Activated CD4-positive, alpha-beta T cell treated with anti-CD3 and anti-CD28 coated beads, Interleukin-2, amount 10 ng/mL, durations not matched to agents 24 days and 14 days (primary cell): ENCODE data around the gene PCDH9. TPM values are rescaled to one million over a fixed set of nuclear protein-coding genes. Genes with fewer than 3 reads are reported as not detected.

Source experiments
- DNase-seq: peaks from one replicate; pipeline ENCODE4 v3.0.0; 2022
- H3K27ac Mint-ChIP-seq: one replicate; pipeline ENCODE4 v1.8.0; 2022; ENCODE audit warnings: mild to moderate bottlenecking, mixed read lengths
- H3K27me3 Mint-ChIP-seq: one replicate; pipeline ENCODE4 v1.8.0; 2022; ENCODE audit warnings: mixed read lengths
- H3K36me3 Mint-ChIP-seq: one replicate; pipeline ENCODE4 v1.8.0; 2022; ENCODE audit warnings: low read depth, mild to moderate bottlenecking, mixed read lengths
- H3K4me1 Mint-ChIP-seq: one replicate; pipeline ENCODE4 v1.8.0; 2021; ENCODE audit warnings: mixed read lengths
- H3K4me3 Mint-ChIP-seq: one replicate; pipeline ENCODE4 v1.8.0; 2022; ENCODE audit warnings: mild to moderate bottlenecking, moderate library complexity, mixed read lengths
- H3K9me3 Mint-ChIP-seq: one replicate; pipeline ENCODE4 v1.8.0; 2021; ENCODE audit warnings: mixed read lengths
- intact Hi-C: fragments of 100-400 bp; cut with micrococcal nuclease; formaldehyde crosslinking; loops from one replicate; pipeline ENCODE4 v1.15.1; 2023
- total RNA-seq: library from RNA; stranded (reverse); gene quantifications from 2 replicates; pipeline ENCODE4 v1.2.3, GENCODE V29; 2022

PCDH9 gene
- total RNA-seq, 1 donor from 2014 or later: 0.09 TPM

- DNase-seq: no peak
- no peaks in the 10 kb centered on the region for H3K36me3 Mint-ChIP-seq
- H3K27ac Mint-ChIP-seq: no peak overlapping the region
- H3K4me1 Mint-ChIP-seq: no peaks in the 10 kb centered on the region
- no peaks in the 10 kb centered on the region for H3K27me3 Mint-ChIP-seq
- H3K4me3 Mint-ChIP-seq: no peak overlapping the region
- intact Hi-C loops: no loop called here
- no peaks in the 10 kb centered on the region for H3K9me3 Mint-ChIP-seq
Observed at GRCh38 chr13:66353664-66354063, 876.5 kb downstream of the PCDH9 start.

DNA sequence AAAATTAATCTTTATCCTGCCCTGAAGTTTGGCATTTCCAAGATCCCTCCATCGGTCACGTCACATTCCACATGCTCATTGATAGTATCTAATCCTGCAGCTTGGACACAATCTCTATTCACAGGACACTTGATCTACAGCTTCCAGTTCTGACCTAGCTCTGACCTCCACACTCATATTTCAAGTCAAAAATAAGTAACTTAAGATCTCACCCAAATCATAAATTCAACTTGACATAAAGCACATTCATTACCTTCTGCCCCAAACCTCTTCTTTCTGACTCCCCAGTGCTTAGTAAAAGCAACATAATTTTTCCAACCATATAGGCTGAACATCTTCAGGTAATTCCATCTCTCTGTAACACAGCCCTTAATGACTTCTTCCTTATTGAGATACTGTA lies 880.2 kb downstream of the PCDH9 start:
- Mint-ChIP-seq H3K4me3 (no peak overlapping the region), H3K4me1 (no peaks in the 10 kb centered on the region), H3K27ac (no peak overlapping the region), H3K36me3 (no peaks in the 10 kb centered on the region), H3K27me3 (no peaks in the 10 kb centered on the region), H3K9me3 (no peaks in the 10 kb centered on the region)
- no peak for DNase-seq
- intact Hi-C loops: no loop called here

DNA sequence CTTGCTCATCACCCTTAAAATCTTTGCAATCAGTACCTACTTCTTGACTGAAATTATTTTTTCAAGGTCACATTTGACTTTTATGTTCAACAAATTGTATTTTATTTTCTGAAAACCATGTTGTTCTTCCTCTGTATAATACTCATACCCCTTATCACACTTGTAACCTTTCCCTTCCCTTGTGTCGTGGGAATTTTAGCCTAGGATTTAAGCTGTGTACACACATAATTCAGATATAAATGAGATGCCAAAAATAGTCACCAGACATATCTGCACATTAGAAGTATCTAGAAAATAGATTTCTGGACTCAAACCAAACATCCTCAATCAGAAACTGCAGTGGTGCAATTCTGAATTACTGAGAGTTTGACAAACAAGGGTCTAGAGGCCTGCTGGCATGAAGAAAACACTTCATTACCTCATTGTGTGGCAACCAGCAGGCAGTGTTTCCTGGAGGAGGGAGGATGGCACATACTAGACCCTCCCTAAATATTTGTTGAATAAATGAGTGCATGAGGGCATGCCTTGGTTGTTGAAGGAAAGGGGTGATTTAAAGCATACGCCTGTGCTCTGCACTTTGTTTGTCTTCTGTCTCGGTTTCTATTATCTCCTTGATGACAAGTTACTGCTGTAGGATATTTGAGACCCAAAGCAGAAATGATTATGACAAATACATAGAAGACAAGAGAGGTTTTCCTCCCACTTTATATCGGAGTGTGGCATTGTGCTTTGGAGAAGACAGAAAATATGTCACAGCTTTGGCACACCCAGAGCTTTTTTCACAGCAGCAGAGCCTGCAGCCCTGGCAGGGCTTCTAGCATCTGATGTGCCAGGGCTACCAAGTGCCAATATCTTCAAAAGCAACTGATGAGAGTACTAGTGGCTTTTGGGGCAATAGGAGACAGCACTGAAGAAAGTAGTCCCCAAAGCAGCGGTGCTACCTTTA lies 881.1 kb downstream of the PCDH9 start:
- intact Hi-C loops: no loop called here
- H3K27ac Mint-ChIP-seq: no peak overlapping the region
- no peaks in the 10 kb centered on the region for H3K27me3 Mint-ChIP-seq
- H3K4me3 Mint-ChIP-seq: no peak overlapping the region
- no peak for DNase-seq
- H3K36me3 Mint-ChIP-seq: no peaks in the 10 kb centered on the region
- H3K9me3 Mint-ChIP-seq: no peaks in the 10 kb centered on the region
- no peaks in the 10 kb centered on the region for H3K4me1 Mint-ChIP-seq

DNA sequence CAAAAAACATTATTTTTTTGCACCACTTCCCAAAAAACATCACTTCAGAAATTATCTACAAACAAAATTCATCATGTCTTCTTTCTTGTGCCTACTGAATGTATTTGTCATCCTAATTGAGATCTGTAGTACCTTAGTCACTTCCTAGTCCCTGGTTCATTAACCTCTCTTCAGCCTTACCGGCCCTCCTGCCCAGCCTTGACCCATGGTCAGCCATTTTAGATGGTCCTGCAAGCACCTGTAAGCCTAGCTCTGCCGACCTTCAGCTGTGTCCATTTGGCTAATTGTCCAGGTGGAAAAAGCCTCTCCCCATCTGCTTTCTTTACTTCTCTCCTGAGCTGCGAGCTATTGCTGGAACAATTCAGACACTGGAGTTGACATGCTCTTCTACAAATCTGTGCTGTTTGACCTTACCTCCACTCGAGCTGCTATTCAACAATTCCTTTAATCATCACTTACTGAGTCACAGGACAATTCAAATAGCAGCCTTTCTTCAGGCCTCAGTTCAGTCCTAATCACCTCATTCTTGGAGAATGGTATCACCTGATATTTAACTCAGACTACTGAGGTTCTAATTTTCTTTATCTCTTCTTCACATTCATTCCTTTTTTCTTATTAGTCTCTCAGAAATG lies 882.5 kb downstream of the PCDH9 start:
- intact Hi-C loops: no loop called here
- Mint-ChIP-seq H3K36me3 (no peaks in the 10 kb centered on the region), H3K4me3 (no peak overlapping the region), H3K4me1 (no peaks in the 10 kb centered on the region), H3K27ac (no peak overlapping the region), H3K9me3 (no peaks in the 10 kb centered on the region), H3K27me3 (no peaks in the 10 kb centered on the region)
- no peak for DNase-seq

GRCh38 chr13:66345971-66346370 lies 884.2 kb downstream of the PCDH9 start:
- intact Hi-C loops: no loop called here
- H3K27me3 Mint-ChIP-seq: no peaks in the 10 kb centered on the region
- H3K4me3 Mint-ChIP-seq: no peak overlapping the region
- no peak overlapping the region for H3K27ac Mint-ChIP-seq
- no peaks in the 10 kb centered on the region for H3K9me3 Mint-ChIP-seq
- H3K4me1 Mint-ChIP-seq: no peaks in the 10 kb centered on the region
- H3K36me3 Mint-ChIP-seq: no peaks in the 10 kb centered on the region
- DNase-seq: no peak

DNA sequence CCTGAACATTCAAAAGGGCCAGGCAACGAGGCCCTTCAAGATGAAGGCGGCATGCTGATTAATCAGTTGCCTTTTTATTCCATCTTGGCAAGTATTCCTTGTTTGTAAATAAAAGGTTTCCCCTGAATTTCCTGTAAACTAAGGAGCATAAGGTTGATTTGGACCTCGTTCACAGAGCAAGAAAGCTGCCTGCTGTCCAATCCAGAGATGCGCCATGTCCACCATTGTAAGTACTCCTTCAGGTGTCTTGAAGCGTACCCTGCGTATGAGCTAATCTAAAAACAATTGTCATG lies 884.7 kb downstream of the PCDH9 start:
- H3K27me3 Mint-ChIP-seq: no peaks in the 10 kb centered on the region
- intact Hi-C loops: no loop called here
- H3K27ac Mint-ChIP-seq: no peak overlapping the region
- DNase-seq: no peak
- H3K4me1 Mint-ChIP-seq: no peaks in the 10 kb centered on the region
- H3K4me3 Mint-ChIP-seq: no peak overlapping the region
- H3K36me3 Mint-ChIP-seq: no peaks in the 10 kb centered on the region
- no peaks in the 10 kb centered on the region for H3K9me3 Mint-ChIP-seq

DNA sequence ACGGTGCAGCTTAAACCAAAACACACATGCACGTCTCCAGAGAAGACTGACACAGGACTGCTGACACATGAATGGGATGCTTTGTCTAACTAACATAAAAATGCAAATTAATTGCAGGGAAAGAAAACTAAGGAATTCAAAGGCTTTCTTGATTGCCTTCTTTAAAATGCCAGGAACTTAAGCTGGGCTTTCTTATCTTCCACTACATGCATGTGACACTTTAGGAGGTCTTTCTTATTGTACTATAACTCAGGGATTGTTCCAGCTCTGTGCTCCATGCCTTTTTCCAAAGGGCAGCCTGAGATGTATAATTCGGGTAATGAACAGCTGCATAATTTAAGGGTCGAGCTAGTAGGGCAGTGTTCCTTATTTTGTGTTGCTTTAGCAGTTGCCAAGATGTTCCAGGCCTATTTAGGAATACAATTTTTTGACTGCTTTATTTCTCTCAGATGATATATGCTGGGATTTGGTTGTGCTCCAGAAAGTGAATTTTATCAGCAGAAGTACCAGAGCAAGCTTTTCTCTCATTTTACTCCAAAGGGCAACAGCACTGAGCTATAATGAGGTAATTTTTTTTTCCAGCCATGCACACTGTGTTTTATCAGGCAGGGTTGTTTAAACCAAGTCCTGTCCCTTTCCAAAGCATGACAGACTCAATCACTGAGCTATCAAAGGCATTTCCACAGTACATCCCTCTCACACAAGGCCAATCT lies 885.2 kb downstream of the PCDH9 start:
- no peaks in the 10 kb centered on the region for H3K27me3 Mint-ChIP-seq
- no peak for DNase-seq
- intact Hi-C loops: no loop called here
- no peaks in the 10 kb centered on the region for H3K9me3 Mint-ChIP-seq
- no peaks in the 10 kb centered on the region for H3K4me1 Mint-ChIP-seq
- no peak overlapping the region for H3K27ac Mint-ChIP-seq
- no peaks in the 10 kb centered on the region for H3K36me3 Mint-ChIP-seq
- H3K4me3 Mint-ChIP-seq: no peak overlapping the region

DNA sequence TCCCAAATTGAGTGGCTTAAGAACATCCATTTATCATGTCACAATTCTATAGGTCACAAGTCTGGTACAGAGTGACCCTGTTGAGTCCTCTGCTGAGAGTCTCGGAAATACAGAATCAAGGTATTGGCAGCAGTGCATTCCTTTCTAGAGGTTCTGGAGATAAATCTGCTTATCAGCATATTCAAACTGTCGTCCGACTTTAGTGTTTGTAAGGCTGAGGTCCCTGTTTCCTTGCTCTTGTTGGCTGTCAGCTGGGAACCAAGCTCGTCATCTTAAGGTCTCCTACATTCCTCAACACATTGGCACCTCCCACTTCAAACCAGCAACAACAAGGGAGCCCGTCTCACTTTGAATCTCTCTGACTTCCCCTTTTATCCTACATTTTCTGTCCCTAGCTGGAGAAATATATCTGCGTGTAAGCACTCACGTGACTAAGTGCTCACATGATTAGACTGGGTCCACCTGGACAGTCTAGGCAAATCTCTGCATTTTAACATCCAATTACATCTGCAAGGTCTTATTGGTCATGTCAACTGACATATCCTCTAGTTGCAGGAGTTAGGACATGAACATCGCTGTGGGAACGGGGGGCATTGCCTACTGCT lies 886.8 kb downstream of the PCDH9 start:
- intact Hi-C loops: no loop called here
- no peak for DNase-seq
- Mint-ChIP-seq H3K4me1 (no peaks in the 10 kb centered on the region), H3K27ac (no peak overlapping the region), H3K4me3 (no peak overlapping the region), H3K36me3 (no peaks in the 10 kb centered on the region), H3K9me3 (no peaks in the 10 kb centered on the region), H3K27me3 (no peaks in the 10 kb centered on the region)

DNA sequence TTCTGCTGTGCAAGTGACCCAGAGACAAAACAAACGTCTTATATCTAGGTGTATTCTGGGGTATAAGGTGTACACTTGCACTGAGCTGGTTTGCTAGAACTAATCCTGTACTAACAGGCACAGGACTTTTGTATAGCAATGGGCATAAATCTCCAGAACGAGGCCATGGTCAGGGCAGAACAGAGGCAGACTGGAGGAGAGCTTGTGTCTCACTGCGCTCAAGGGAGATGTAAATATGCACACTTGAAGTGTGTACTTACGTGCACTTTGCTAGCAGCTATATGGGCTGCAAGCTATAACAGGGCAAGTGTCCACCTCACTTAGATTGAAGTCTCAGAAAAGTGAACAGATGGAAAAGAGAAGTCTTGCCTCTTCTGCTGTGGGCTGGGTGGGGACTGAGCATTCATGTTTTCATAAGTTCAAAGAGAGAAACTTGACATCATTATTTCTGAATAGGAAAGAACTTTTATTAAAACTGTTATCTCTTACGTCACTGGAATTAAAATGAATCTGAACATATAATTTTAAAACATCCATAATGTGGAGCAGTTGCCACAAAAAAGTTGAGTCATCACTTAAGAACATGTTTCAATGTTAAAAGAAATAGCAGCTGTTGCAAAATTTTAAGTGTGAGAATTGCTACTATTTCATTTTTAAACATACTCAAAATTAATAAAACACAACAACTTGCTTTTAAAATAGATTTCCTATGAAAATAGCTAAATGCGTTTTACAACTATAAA lies 888.3 kb downstream of the PCDH9 start:
- H3K4me1 Mint-ChIP-seq: no peaks in the 10 kb centered on the region
- no peak overlapping the region for H3K27ac Mint-ChIP-seq
- intact Hi-C loops: no loop called here
- no peak for DNase-seq
- H3K9me3 Mint-ChIP-seq: no peaks in the 10 kb centered on the region
- no peaks in the 10 kb centered on the region for H3K36me3 Mint-ChIP-seq
- H3K4me3 Mint-ChIP-seq: no peak overlapping the region
- no peaks in the 10 kb centered on the region for H3K27me3 Mint-ChIP-seq

DNA sequence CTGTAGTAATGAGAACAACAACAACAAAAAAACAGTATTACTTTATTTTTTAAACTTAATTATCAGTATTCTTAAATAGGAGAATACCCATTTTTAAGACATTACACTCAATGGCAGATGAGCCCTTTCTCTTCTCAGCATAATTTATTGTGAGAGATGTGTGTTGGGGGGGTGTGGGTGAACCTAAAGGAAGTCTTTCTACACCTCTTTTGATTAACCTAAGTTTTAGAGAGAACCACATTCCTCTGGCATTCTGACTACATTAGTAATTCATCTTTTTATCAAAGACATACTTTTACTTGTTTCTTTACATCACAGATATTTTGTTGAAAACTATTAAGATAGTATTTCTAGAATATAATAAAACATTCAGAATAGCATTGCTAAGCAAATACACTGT lies 890.9 kb downstream of the PCDH9 start:
- intact Hi-C loops: no loop called here
- H3K4me3 Mint-ChIP-seq: no peak overlapping the region
- no peak for DNase-seq
- no peaks in the 10 kb centered on the region for H3K27me3 Mint-ChIP-seq
- H3K36me3 Mint-ChIP-seq: no peaks in the 10 kb centered on the region
- H3K9me3 Mint-ChIP-seq: no peaks in the 10 kb centered on the region
- no peaks in the 10 kb centered on the region for H3K4me1 Mint-ChIP-seq
- H3K27ac Mint-ChIP-seq: no peak overlapping the region

GRCh38 chr13:66338542-66338941 lies 891.6 kb downstream of the PCDH9 start:
- no peak overlapping the region for H3K4me3 Mint-ChIP-seq
- H3K27ac Mint-ChIP-seq: no peak overlapping the region
- intact Hi-C loops: no loop called here
- no peaks in the 10 kb centered on the region for H3K9me3 Mint-ChIP-seq
- no peak for DNase-seq
- no peaks in the 10 kb centered on the region for H3K4me1 Mint-ChIP-seq
- no peaks in the 10 kb centered on the region for H3K36me3 Mint-ChIP-seq
- H3K27me3 Mint-ChIP-seq: no peaks in the 10 kb centered on the region

GRCh38 chr13:66335626-66336025 lies 894.5 kb downstream of the PCDH9 start:
- Mint-ChIP-seq H3K4me1 (no peaks in the 10 kb centered on the region), H3K36me3 (no peaks in the 10 kb centered on the region), H3K27me3 (no peaks in the 10 kb centered on the region), H3K4me3 (no peak overlapping the region), H3K27ac (no peak overlapping the region), H3K9me3 (no peaks in the 10 kb centered on the region)
- no peak for DNase-seq
- intact Hi-C loops: no loop called here

GRCh38 chr13:66329988-66330451 lies 900.1 kb downstream of the PCDH9 start:
- Mint-ChIP-seq H3K27me3 (no peaks in the 10 kb centered on the region), H3K27ac (no peak overlapping the region), H3K36me3 (no peaks in the 10 kb centered on the region), H3K9me3 (no peaks in the 10 kb centered on the region), H3K4me3 (no peak overlapping the region), H3K4me1 (no peaks in the 10 kb centered on the region)
- DNase-seq: no peak
- intact Hi-C loops: no loop called here
